HCT116 (cell line): ENCODE results near the gene PADI3. TPM values are rescaled to one million over a fixed set of nuclear protein-coding genes. Genes with fewer than 3 reads are reported as not detected.

ENCODE experiments used
- ATAC-seq: fragments of 200-7000 bp; cut with Tn5 transposase; 2 replicates; pipeline ENCODE4 v1.9.1; 2020; ENCODE audit warnings: mild to moderate bottlenecking, moderate library complexity
- BruUV-seq: library from RNA; stranded (reverse); fragments of 400-500 nt; replicated peaks from 2 replicates; lab custom pipeline; 2021; lab: Mats Ljungman, UMichigan
- CTCF ChIA-PET: fragments of 300-600 bp; sonication (Branson Sonifier 250); formaldehyde crosslinking; loops from one replicate; lab custom pipeline; 2021; ENCODE audit warnings: antibody characterized with exemption; lab: Charles Lee
- POLR2A ChIA-PET: fragments of 300-600, 350-600 bp; sonication (Branson Sonifier 250); formaldehyde crosslinking; loops from one replicate; lab custom pipeline; 2021; ENCODE audit warnings: antibody characterized with exemption; lab: Charles Lee
- RAD21 ChIA-PET, 2 experiments: fragments of 300-600 bp; sonication (Branson Sonifier 250); formaldehyde crosslinking; loops; one replicate each; lab custom pipeline; 2023; ENCODE audit warnings: low total read pairs in 2 of 2; ENCODE audit not compliant: uncharacterized antibody in 2 of 2, unreplicated experiment in 2 of 2, low non-redundant PET in 1 of 2; lab: Charles Lee
- DNase-seq: peaks from one replicate; pipeline ENCODE4 v3.0.0-alpha.2; 2010; ENCODE audit warnings: low read depth, low spot score
- H2AFZ ChIP-seq: fragments of 200-600 bp; shearing (Covaris generic), sonication (generic); 2 replicates; pipeline ENCODE4 v1.6.1; 2017; ENCODE audit warnings: low read depth, mixed run types, mixed read lengths, antibody characterized with exemption, low read length; ENCODE audit not compliant: poor library complexity, severe bottlenecking
- H3K27ac ChIP-seq: 2 replicates; pipeline ENCODE4 v1.5.1; 2012; ENCODE audit warnings: low read depth, low read length
- H3K27me3 ChIP-seq: fragments of 200-600 bp; sonication (generic); 2 replicates; pipeline ENCODE4 v1.6.1; 2016; ENCODE audit warnings: mixed run types, low read length, mixed read lengths; ENCODE audit not compliant: insufficient read depth
- H3K36me3 ChIP-seq, 2 experiments: fragments of 200-500 bp in 1 of 2; fragments of 200-600 bp in 1 of 2; sonication (Bioruptor generic) in 1 of 2; sonication (generic) in 1 of 2; 2 replicates each; pipeline versions ENCODE4 v1.5.1 to v1.6.1; 2014 to 2016; ENCODE audit warnings: low read length in 2 of 2, inconsistent platforms in 1 of 2, mixed read lengths in 1 of 2, mixed run types in 1 of 2; ENCODE audit not compliant: insufficient read depth in 2 of 2, control insufficient read depth in 1 of 2
- H3K4me1 ChIP-seq, 2 experiments: fragments of 200-600 bp in 1 of 2; sonication (generic) in 1 of 2; 2 replicates each; pipeline versions ENCODE4 v1.5.1 to v1.6.1; 2012 to 2017; ENCODE audit warnings: low read length in 2 of 2, inconsistent platforms in 1 of 2, mild to moderate bottlenecking in 1 of 2, mixed read lengths in 1 of 2, mixed run types in 1 of 2, moderate library complexity in 1 of 2; ENCODE audit not compliant: insufficient read depth in 2 of 2, control insufficient read depth in 1 of 2
- H3K4me2 ChIP-seq: fragments of 200-600 bp; sonication (generic); 2 replicates; pipeline ENCODE4 v1.6.1; 2017; ENCODE audit warnings: mixed run types, low read length, mixed read lengths
- H3K4me3 ChIP-seq, 2 experiments: fragments of 200-600 bp in 1 of 2; sonication (generic) in 1 of 2; replicated peaks in 1 of 2; 2 replicates each; pipeline ENCODE4 v1.5.1; 2011 to 2016; ENCODE audit warnings: low read length in 2 of 2, control low read depth in 1 of 2, low read depth in 1 of 2, mild to moderate bottlenecking in 1 of 2, mixed read lengths in 1 of 2, mixed run types in 1 of 2
- H3K79me2 ChIP-seq: fragments of 200-600 bp; sonication (generic); 2 replicates; pipeline ENCODE4 v1.6.1; 2017; ENCODE audit warnings: mild to moderate bottlenecking, mixed run types, low read length, moderate library complexity, mixed read lengths; ENCODE audit not compliant: insufficient read depth
- H3K9ac ChIP-seq: fragments of 200-600 bp; sonication (generic); 2 replicates; pipeline ENCODE4 v1.6.1; 2016; ENCODE audit warnings: low read length, mixed read lengths
- H3K9me2 ChIP-seq: fragments of 200-600 bp; sonication (generic), shearing (Covaris generic); 2 replicates; pipeline ENCODE4 v1.6.1; 2017; ENCODE audit warnings: mixed run types, mild to moderate bottlenecking, moderate library complexity; ENCODE audit not compliant: insufficient read depth
- H3K9me3 ChIP-seq, 2 experiments: fragments of 200-500 bp in 1 of 2; fragments of 200-600 bp in 1 of 2; sonication (Bioruptor generic) in 1 of 2; sonication (generic) in 1 of 2; 2 replicates each; pipeline ENCODE4 v1.6.1; 2014 to 2017; ENCODE audit warnings: low read length in 2 of 2, mixed read lengths in 2 of 2, inconsistent platforms in 1 of 2, low read depth in 1 of 2, mild to moderate bottlenecking in 1 of 2, mixed run types in 1 of 2, moderate library complexity in 1 of 2; ENCODE audit not compliant: control insufficient read depth in 1 of 2, insufficient read depth in 1 of 2
- H4K20me1 ChIP-seq: fragments of 200-600 bp; sonication (generic), shearing (Covaris generic); 2 replicates; pipeline ENCODE4 v1.6.1; 2017; ENCODE audit warnings: mixed run types, mild to moderate bottlenecking, moderate library complexity; ENCODE audit not compliant: insufficient read depth
- CEBPB ChIP-seq: IDR thresholded peaks from 2 replicates; pipeline ENCODE4 v1.6.1; 2012; ENCODE audit warnings: low read depth
- EZH2phosphoT487 ChIP-seq: fragments of 200-600 bp; IDR thresholded peaks from 2 replicates; pipeline ENCODE4 v1.6.1; 2018; ENCODE audit warnings: antibody characterized with exemption, borderline replicate concordance
- POLR2AphosphoS5 ChIP-seq: IDR thresholded peaks from 2 replicates; pipeline ENCODE4 v1.6.1; 2011; ENCODE audit warnings: mild to moderate bottlenecking, low read depth, low read length, moderate library complexity
- RAD21 ChIP-seq: IDR thresholded peaks from 2 replicates; pipeline ENCODE4 v1.6.1; 2012; ENCODE audit warnings: low read depth, mild to moderate bottlenecking
- SIN3A ChIP-seq: IDR thresholded peaks from 2 replicates; pipeline ENCODE4 v1.6.1; 2012; ENCODE audit warnings: low read depth
- SP1 ChIP-seq: IDR thresholded peaks from 2 replicates; pipeline ENCODE4 v1.6.1; 2012; ENCODE audit warnings: low read depth
- ZNF274 ChIP-seq: fragments of 200-500 bp; sonication (Bioruptor generic); IDR thresholded peaks from 2 replicates; pipeline ENCODE4 v1.6.1; 2014; ENCODE audit warnings: mild to moderate bottlenecking, low read depth, low read length, inconsistent platforms
- intact Hi-C: fragments of 100-400 bp; cut with micrococcal nuclease; formaldehyde crosslinking; loops from 2 replicates; pipeline ENCODE4 v1.10.0; 2022
- total RNA-seq: library from RNA; stranded (reverse); gene quantifications from one replicate; pipeline ENCODE4 v1.2.1, GENCODE V29; 2021; ENCODE audit not compliant: unreplicated experiment
- TF ChIP-seq, protein P1 (sequence below): IDR thresholded peaks from 2 replicates; pipeline ENCODE4 v1.6.1; 2011; ENCODE audit warnings: mild to moderate bottlenecking, low read length, moderate library complexity; ENCODE audit not compliant: insufficient replicate concordance; ENCODE audit errors: extremely low read depth
- TF ChIP-seq, protein P2 (sequence below): IDR thresholded peaks from 2 replicates; pipeline ENCODE4 v1.6.1; 2012

Gene PADI3
- total RNA-seq, 1 experiment from 2014 or later: 0.93 TPM

DNA sequence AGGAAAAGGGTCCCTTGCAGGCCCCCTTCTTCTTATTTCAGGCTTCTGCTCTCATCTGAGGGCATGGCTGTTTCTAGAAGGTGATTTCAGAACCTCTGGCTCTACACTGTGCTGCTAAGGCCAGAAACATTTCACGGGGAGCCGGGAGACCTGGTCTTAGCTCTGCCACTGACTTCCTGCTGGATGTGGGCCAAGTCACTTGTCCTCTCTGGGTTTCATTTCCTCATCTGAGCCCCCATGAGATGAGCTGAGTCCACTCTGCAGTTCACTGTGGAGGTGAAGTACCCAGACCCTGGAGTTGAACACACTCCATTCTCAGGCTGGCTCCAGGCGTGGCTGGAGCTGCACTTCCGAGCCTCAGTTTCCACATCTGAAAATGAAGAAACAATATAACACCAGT, 41.9 kb upstream of the PADI3 start (continued):
- TF ChIP-seq, protein P1, sequence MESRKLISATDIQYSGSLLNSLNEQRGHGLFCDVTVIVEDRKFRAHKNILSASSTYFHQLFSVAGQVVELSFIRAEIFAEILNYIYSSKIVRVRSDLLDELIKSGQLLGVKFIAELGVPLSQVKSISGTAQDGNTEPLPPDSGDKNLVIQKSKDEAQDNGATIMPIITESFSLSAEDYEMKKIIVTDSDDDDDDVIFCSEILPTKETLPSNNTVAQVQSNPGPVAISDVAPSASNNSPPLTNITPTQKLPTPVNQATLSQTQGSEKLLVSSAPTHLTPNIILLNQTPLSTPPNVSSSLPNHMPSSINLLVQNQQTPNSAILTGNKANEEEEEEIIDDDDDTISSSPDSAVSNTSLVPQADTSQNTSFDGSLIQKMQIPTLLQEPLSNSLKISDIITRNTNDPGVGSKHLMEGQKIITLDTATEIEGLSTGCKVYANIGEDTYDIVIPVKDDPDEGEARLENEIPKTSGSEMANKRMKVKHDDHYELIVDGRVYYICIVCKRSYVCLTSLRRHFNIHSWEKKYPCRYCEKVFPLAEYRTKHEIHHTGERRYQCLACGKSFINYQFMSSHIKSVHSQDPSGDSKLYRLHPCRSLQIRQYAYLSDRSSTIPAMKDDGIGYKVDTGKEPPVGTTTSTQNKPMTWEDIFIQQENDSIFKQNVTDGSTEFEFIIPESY: no peak
- TF ChIP-seq, protein P2, sequence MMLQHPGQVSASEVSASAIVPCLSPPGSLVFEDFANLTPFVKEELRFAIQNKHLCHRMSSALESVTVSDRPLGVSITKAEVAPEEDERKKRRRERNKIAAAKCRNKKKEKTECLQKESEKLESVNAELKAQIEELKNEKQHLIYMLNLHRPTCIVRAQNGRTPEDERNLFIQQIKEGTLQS: no peak
- TF ChIP-seq SP1: no peak
- TF ChIP-seq, all 23 proteins: peak for 0

DNA sequence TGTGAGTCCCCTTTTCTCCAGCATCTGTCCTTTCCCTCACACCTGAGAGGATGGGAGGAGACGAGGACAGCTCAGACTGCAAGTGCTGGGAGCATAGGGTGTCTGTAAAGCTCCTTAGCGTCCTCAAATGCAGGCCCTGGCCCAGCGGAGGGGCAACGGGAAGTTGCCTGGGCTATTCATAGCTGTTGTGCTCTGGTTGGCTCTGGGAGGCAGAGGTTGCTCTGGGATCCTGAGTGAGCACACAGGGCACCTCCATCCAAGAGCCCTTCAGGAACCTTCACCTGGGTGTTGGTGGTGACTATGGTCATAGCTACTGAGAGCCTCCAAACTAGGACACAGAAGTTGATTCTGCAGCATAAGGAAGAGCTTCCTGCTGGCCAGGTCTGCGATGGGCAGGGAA, 41.4 kb upstream of the PADI3 start:
- Histone ChIP-seq H3K27me3 (no peaks in the 10 kb centered on the region), H3K27ac (no peak overlapping the region; the same call in 1 of the 2 replicates), H3K4me2 (peak overlapping the region; percentile 71), H3K36me3 (no peaks in the 10 kb centered on the region)
- no TSS peak for BruUV-seq
- TF ChIP-seq ZNF274 (no peak), EZH2phosphoT487 (no peak), RAD21 (no peak), POLR2AphosphoS5 (no peak), CEBPB (no peak), SIN3A (no peak)
- TF ChIP-seq, protein P1: no peak
- TF ChIP-seq, all 23 proteins: peak for 0
- POLR2A ChIA-PET: interaction anchor here (1.6 to 2.3 kb wide), 2 partner anchors 16 to 17 kb away, joined by 4 to 6 read pairs; no protein-coding TSS in a partner anchor
- Histone ChIP-seq H3K4me1 (peaks cover 18 to 55% of the 10 kb centered on the region in 2 experiments), H3K9me2 (no peaks in the 10 kb centered on the region), H3K9me3 (no peaks in the 10 kb centered on the region), H3K79me2 (no peaks in the 10 kb centered on the region), H4K20me1 (no peaks in the 10 kb centered on the region), H2AFZ (no peak overlapping the region), H3K4me3 (0 out of 4 replicates have a peak overlapping the region, but pooled peaks of 1 of the 2 experiments have one; percentile 41), H3K9ac (peak overlapping the region; percentile 40; the same call in 1 of the 2 replicates)
- ATAC-seq (peak; percentile 52), DNase-seq (no peak)
- CTCF ChIA-PET: no interaction called here
- intact Hi-C loops: no loop called here
- RAD21 ChIA-PET: no interaction called here
